Retina (tissue), 1 donor: ENCODE measurements around the gene SLC6A15.

Experiments
- DNase-seq: peaks from one replicate; pipeline ENCODE4 v3.0.0-alpha.2; 2016

Gene SLC6A15

GRCh38 chr12:84874125-84874824 is 38.3 kb downstream of the SLC6A15 start:
- no peak for DNase-seq

GRCh38 chr12:84862186-84862585 is 50.4 kb downstream of the SLC6A15 start:
- DNase-seq: no peak

- DNase-seq: no peak
Measured at GRCh38 chr12:84860718-84861117, 51.9 kb downstream of the SLC6A15 start.

GRCh38 chr12:84858796-84859195 is 53.8 kb downstream of the SLC6A15 start:
- no peak for DNase-seq

GRCh38 chr12:84857525-84858208 is 54.9 kb downstream of the SLC6A15 start:
- DNase-seq: no peak

- no peak for DNase-seq
Measured at GRCh38 chr12:84856156-84856900, 56.3 kb downstream of the SLC6A15 start.

- no peak for DNase-seq
Measured at GRCh38 chr12:84843593-84844144, 68.9 kb downstream of the SLC6A15 start.

- no peak for DNase-seq
Measured at GRCh38 chr12:84842406-84843013, 70.1 kb downstream of the SLC6A15 start.

GRCh38 chr12:84841591-84841990 is 71.0 kb downstream of the SLC6A15 start:
- no peak for DNase-seq

GRCh38 chr12:84840356-84840755 is 72.2 kb downstream of the SLC6A15 start:
- no peak for DNase-seq

GRCh38 chr12:84826925-84827324 is 85.7 kb downstream of the SLC6A15 start:
- no peak for DNase-seq

- no peak for DNase-seq
Measured at GRCh38 chr12:84825149-84825548, 87.5 kb downstream of the SLC6A15 start.

- no peak for DNase-seq
Measured at GRCh38 chr12:84822525-84822924, 90.1 kb downstream of the SLC6A15 start.

GRCh38 chr12:84816916-84817695 is 95.5 kb downstream of the SLC6A15 start:
- DNase-seq: no peak

GRCh38 chr12:84814664-84815245 is 97.8 kb downstream of the SLC6A15 start:
- DNase-seq: no peak

GRCh38 chr12:84813780-84814663 is 98.6 kb downstream of the SLC6A15 start:
- no peak for DNase-seq

GRCh38 chr12:84811291-84811690 is 101.3 kb downstream of the SLC6A15 start:
- no peak for DNase-seq

GRCh38 chr12:84810611-84811010 is 102.0 kb downstream of the SLC6A15 start:
- DNase-seq: no peak
